Right hindlimb (tissue), 1 donor: Measurements from ENCODE around the gene UBAP1L.
A peak's percentile ranks its signal among the peaks of the same experiment; 100 is the strongest.
"Not testable (repeated sequence)": the region's sequence is repeated elsewhere in the genome, so short reads cannot be mapped to it uniquely, and the experiment has no call there.

Experiments
- DNase-seq: peaks from one replicate; pipeline ENCODE4 v3.0.0-alpha.2; 2018

Gene UBAP1L

GRCh38 chr15:65082303-65082953 lies 32.6 kb downstream of the UBAP1L start:
- no peak for DNase-seq

DNA sequence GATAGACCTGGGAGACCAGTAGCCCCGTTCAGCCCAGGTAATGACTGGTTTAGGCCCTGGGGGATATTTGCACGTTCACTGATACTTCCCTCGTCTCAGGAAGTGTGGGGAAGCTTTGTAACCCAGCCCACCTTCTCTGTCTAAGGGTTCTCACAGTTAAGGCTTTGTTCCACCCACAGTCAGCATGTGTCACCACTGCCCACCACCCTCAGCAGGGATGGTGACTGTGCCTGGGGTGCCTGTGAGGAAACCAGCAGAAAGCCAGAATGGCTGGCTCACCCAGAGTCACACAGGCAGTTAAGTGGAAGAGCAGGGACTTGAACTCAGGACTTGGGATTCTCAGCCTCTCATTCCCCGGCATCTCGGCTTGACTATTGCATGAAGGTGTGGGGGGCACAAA lies 33.2 kb downstream of the UBAP1L start:
- DNase-seq: no peak

GRCh38 chr15:65081270-65081669 lies 33.7 kb downstream of the UBAP1L start:
- DNase-seq: no peak

- no peak for DNase-seq
Observed at GRCh38 chr15:65079580-65079979, 35.4 kb downstream of the UBAP1L start.

GRCh38 chr15:65077981-65078352 lies 37.0 kb downstream of the UBAP1L start:
- peak; percentile 71 for DNase-seq

DNA sequence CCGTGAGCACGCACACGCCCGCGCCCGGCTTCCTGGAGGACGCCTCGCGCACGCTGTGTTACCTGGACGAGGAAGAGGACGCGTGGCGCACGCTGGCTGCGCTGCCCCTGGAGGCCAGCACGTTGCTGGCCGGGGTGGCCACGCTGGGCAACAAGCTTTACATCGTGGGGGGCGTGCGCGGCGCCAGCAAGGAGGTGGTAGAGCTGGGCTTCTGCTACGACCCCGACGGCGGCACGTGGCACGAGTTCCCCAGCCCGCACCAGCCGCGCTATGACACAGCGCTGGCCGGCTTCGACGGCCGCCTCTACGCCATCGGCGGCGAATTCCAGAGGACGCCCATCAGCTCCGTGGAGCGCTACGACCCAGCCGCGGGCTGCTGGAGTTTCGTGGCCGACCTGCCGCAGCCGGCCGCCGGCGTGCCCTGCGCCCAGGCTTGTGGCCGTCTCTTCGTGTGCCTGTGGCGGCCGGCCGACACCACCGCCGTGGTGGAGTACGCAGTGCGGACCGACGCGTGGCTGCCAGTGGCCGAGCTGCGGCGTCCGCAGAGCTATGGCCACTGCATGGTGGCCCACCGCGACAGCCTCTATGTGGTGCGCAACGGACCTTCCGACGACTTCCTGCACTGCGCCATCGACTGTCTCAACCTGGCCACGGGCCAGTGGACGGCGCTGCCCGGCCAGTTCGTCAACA lies 37.6 kb downstream of the UBAP1L start:
- no peak for DNase-seq

DNA sequence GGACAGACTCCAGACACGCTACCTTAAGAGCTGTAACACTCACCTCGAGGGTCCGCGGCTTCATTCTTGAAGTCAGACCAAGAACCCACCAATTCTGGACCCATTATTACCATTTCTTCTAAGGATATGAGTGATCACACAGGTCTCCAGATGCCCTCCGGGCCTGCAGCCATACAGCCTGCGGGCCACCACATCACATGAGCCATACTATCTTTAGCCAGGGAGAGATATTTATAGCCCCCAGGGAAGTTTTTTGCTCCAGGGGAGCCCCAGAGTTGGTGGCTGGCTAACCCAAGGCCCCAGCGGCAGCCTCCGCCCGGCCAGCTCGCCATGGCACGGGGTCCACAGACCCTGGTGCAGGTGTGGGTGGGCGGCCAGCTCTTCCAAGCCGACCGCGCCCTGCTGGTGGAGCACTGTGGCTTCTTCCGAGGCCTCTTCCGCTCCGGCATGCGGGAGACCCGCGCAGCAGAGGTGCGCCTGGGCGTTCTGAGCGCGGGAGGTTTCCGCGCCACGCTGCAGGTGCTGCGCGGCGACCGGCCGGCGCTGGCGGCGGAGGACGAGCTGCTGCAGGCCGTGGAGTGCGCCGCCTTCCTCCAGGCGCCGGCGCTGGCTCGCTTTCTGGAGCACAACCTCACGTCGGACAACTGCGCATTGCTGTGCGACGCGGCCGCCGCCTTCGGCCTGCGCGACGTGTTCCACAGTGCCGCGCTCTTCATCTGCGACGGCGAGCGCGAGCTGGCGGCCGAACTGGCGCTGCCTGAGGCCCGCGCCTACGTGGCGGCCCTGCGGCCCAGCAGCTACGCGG lies 38.3 kb downstream of the UBAP1L start, which contains the start of gene KBTBD13:
TSS of gene KBTBD13 (plus strand) at position 261 of the 805 bp plus-strand sequence. CDS start at position 331, 70 bp downstream.
- DNase-seq: no peak

- DNase-seq: not testable (repeated sequence)
Observed at GRCh38 chr15:65075607-65076395, 39.2 kb downstream of the UBAP1L start.

DNA sequence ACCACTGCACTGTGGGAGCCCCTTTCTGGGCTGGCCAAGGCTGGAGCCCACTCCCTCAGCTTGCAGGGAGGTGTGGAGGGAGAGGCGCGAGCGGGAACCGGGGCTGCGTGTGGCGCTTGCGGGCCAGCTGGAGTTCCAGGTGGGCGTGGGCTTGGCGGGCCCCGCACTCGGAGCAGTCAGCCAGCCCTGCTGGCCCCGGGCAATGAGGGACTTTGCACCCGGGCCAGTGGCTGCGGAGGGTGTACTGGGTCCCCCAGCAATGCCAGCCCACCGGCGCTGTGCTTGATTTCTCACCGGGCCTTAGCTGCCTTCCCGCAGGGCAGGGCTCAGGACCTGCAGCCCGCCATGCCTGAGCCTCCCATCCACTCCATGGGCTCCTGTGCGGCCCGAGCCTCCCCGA lies 40.1 kb downstream of the UBAP1L start:
- DNase-seq: not testable (repeated sequence)

GRCh38 chr15:65072617-65073016 lies 42.4 kb downstream of the UBAP1L start:
- no peak for DNase-seq

GRCh38 chr15:65072027-65072426 lies 43.0 kb downstream of the UBAP1L start:
- DNase-seq: peak; percentile 74

- peak; percentile 75 for DNase-seq
Observed at GRCh38 chr15:65071381-65071811, 43.6 kb downstream of the UBAP1L start.

GRCh38 chr15:65069779-65070546 lies 45.0 kb downstream of the UBAP1L start:
- no peak for DNase-seq

DNA sequence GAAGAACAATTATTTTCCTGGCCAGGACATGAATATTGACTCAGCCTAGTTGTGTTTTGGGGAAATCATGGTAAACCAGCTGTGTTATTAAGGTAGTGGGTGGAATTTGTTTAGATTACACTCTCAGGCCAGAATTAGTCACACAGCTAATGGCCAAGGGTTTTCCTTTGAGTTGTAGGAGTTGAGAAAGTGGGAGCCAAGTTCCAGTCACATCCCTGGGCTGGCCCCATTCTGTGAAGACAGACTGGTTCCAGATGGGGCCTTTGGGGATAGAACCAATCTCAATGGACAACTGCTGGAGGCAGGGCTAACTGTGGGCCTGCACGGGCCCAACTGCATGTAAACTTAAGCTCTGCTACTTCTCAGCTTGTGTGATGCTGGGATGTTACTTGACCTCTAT lies 45.8 kb downstream of the UBAP1L start:
- peak; percentile 54 for DNase-seq

GRCh38 chr15:65068403-65068788 lies 46.6 kb downstream of the UBAP1L start:
- DNase-seq: no peak

DNA sequence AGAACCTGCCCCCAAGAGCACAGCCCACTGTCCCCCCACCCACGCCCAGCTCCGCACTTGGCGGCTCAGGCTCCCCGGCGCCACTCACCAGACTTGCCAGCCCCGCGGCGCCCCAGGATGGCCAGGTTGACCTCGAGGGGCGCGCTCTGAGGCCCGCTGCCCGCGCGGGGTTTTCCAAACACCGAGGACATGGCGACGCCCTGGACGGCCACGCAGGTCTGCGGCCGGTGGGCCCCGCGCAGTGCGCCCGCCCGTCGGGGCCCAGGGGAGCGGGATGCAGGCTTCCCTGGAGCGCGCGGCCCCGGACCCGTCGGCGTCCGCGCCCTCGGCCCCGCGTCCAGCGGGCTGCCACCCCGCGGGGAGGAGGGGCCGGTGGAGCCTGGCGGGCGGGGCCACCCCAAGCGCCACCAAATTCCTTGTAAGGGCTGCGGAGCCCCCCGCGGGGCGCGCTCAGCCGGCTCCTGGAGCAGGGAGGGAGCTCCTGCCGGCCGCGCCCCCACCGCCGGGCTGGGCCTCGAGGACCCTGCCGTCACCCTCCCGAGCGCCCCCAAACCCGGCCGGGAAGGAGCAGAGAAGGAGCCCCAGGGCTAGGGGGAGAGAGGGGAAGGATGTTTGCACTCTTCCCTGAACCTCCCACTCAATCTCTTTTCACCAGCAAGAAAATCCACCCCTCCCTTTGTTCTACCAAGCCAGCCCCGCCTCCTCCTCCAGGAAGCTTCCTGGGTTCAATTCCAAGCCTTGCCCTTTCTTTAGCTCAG lies 47.2 kb downstream of the UBAP1L start, which contains the start of gene RASL12:
TSS of gene RASL12 (minus strand) at position 347 of the 758 bp plus-strand sequence. CDS start at position 191, 156 bp downstream.
- peak; percentile 47 for DNase-seq

- DNase-seq: no peak
Observed at GRCh38 chr15:65067317-65067644, 47.7 kb downstream of the UBAP1L start.

GRCh38 chr15:65066635-65067316 lies 48.2 kb downstream of the UBAP1L start:
- DNase-seq: peak; percentile 66

DNA sequence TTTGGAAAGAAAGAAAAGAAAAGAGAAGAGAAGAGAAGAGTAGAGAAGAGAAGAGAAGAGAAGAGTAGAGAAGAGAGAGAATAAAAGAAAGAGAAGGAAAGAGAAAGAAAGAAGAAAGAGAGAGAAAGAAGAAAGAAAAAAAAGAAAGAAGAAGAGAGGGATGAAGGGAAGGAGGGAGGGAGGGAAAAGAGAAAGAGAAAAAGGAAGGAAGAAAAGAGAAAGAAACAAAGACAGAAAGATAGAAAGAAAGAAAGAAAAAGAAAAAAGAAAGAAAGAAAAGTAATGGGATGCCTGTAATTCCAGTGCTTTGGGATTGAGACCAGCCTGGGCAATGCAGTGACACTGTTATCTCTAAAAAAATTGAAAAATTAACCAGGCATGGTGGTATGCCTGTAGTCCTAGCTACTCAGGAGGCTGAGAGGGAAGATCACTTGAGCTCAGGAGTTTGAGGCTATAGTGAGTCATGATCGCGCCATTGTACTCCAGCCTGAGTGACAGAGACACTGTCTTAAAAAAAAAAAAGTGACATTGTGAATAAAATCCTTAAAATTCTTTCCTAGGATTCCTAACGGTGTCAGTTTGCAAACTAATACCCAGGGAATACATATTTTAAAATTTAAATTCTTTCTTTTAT lies 48.9 kb downstream of the UBAP1L start:
- no peak for DNase-seq

GRCh38 chr15:65062726-65063125 lies 52.3 kb downstream of the UBAP1L start:
- DNase-seq: no peak
